Activated gamma-delta T cell treated with anti-CD3 and anti-CD28 coated beads, Interleukin-2, amount 50 U/mL, for 16 hours (primary cell): Measurements from ENCODE around the gene GPR42.
"Not testable (repeated sequence)": the region's sequence is repeated elsewhere in the genome, so short reads cannot be mapped to it uniquely, and the experiment has no call there.

Experiments used
- DNase-seq: peaks from one replicate; pipeline ENCODE4 v3.0.0-alpha.2; 2020; ENCODE audit warnings: low read depth

Gene GPR42

GRCh38 chr19:35363711-35364425, 7.0 kb upstream of the GPR42 start:
- DNase-seq, result no peak

- no peak for DNase-seq
Observed at GRCh38 chr19:35365303-35365702, 5.6 kb upstream of the GPR42 start.

GRCh38 chr19:35368378-35368777, 2.5 kb upstream of the GPR42 start:
- no peak for DNase-seq

GRCh38 chr19:35369522-35369921, 1.3 kb upstream of the GPR42 start:
- no peak for DNase-seq

- no peak for DNase-seq
Observed at GRCh38 chr19:35373492-35373891, 2.6 kb downstream of the GPR42 start.

- DNase-seq, result not testable (repeated sequence)
Observed at GRCh38 chr19:35374031-35374430, 3.2 kb downstream of the GPR42 start.

GRCh38 chr19:35375505-35376307, 4.8 kb downstream of the GPR42 start:
- no peak for DNase-seq

- no peak for DNase-seq
Observed at GRCh38 chr19:35377656-35378055, 6.8 kb downstream of the GPR42 start.

GRCh38 chr19:35378356-35378755, 7.5 kb downstream of the GPR42 start:
- DNase-seq, result no peak

GRCh38 chr19:35379545-35379944, 8.7 kb downstream of the GPR42 start:
- DNase-seq, result not testable (repeated sequence)

GRCh38 chr19:35379992-35380391, 9.1 kb downstream of the GPR42 start:
- DNase-seq, result no peak

- DNase-seq, result no peak
Observed at GRCh38 chr19:35380450-35381124, 9.7 kb downstream of the GPR42 start.

GRCh38 chr19:35381318-35381717, 10.4 kb downstream of the GPR42 start:
- DNase-seq, result no peak

GRCh38 chr19:35381926-35382325, 11.1 kb downstream of the GPR42 start:
- no peak for DNase-seq

- no peak for DNase-seq
Observed at GRCh38 chr19:35383536-35383935, 12.7 kb downstream of the GPR42 start.

- no peak for DNase-seq
Observed at GRCh38 chr19:35388277-35389054, 17.6 kb downstream of the GPR42 start.

- no peak for DNase-seq
Observed at GRCh38 chr19:35389192-35389861, 18.5 kb downstream of the GPR42 start.

- no peak for DNase-seq
Observed at GRCh38 chr19:35392742-35393715, 22.2 kb downstream of the GPR42 start.

- DNase-seq, result no peak
Observed at GRCh38 chr19:35395382-35396199, 24.7 kb downstream of the GPR42 start.
